Activated CD8-positive, alpha-beta T cell treated with anti-CD3 and anti-CD28 coated beads, Interleukin-2, amount 10 ng/mL, durations not matched to agents 7 days and 5 days (primary cell): Measurements from ENCODE around the gene LRRK2. TPM values are rescaled to one million over a fixed set of nuclear protein-coding genes. Genes with fewer than 3 reads are reported as not detected.

ENCODE experiments used
- ATAC-seq: fragments of 150-1000 bp; cut with Tn5 transposase; one replicate; pipeline ENCODE4 v1.10.0; 2021; ENCODE audit warnings: moderate library complexity
- CTCF ChIA-PET: fragments of 350-600 bp; sonication (Branson Sonifier 250); formaldehyde crosslinking; loops from one replicate; lab custom pipeline; 2021; ENCODE audit warnings: antibody characterized with exemption; lab: Charles Lee
- POLR2A ChIA-PET: fragments of 350-600 bp; sonication (Branson Sonifier 250); formaldehyde crosslinking; loops from one replicate; lab custom pipeline; 2021; ENCODE audit warnings: antibody characterized with exemption; lab: Charles Lee
- DNase-seq: peaks from one replicate; pipeline ENCODE4 v3.0.0-alpha.2; 2020
- H3K27ac Mint-ChIP-seq: one replicate; pipeline ENCODE4 v1.8.0; 2021; ENCODE audit warnings: mild to moderate bottlenecking, mixed read lengths
- H3K27me3 Mint-ChIP-seq: one replicate; pipeline ENCODE4 v1.8.0; 2021; ENCODE audit warnings: low read depth, mixed read lengths
- H3K36me3 Mint-ChIP-seq: one replicate; pipeline ENCODE4 v1.8.0; 2021; ENCODE audit warnings: low read depth, mixed read lengths
- H3K4me1 Mint-ChIP-seq: one replicate; pipeline ENCODE4 v1.8.0; 2021; ENCODE audit warnings: low read depth, mixed read lengths
- H3K4me3 Mint-ChIP-seq: one replicate; pipeline ENCODE4 v1.8.0; 2021; ENCODE audit warnings: mild to moderate bottlenecking, mixed read lengths
- H3K9me3 Mint-ChIP-seq: one replicate; pipeline ENCODE4 v1.8.0; 2022; ENCODE audit warnings: mixed read lengths; ENCODE audit not compliant: insufficient read depth
- total RNA-seq, 2 experiments: library from RNA; stranded (reverse); gene quantifications; one replicate each; pipeline ENCODE4 v1.2.3, GENCODE V29; 2021

LRRK2 gene
- total RNA-seq, 2 experiments from 2014 or later: 0.10 TPM; not detected in 1

- H3K4me1 Mint-ChIP-seq: no peaks in the 10 kb centered on the region
- ATAC-seq (no peak), DNase-seq (no peak)
- H3K27me3 Mint-ChIP-seq: peaks cover 4% of the 10 kb centered on the region
- ChIA-PET CTCF (interaction anchor here (1.2 kb wide), 1 partner anchor 16 kb away, joined by 4 read pairs; no protein-coding TSS in a partner anchor), POLR2A (no interaction called here)
- H3K27ac Mint-ChIP-seq: no peak overlapping the region
- H3K36me3 Mint-ChIP-seq: no peaks in the 10 kb centered on the region
- no peak overlapping the region for H3K4me3 Mint-ChIP-seq
- no peaks in the 10 kb centered on the region for H3K9me3 Mint-ChIP-seq
Observed at GRCh38 chr12:40300490-40300889, 75.7 kb downstream of the LRRK2 start.

- Mint-ChIP-seq H3K27ac (no peak overlapping the region), H3K4me1 (no peaks in the 10 kb centered on the region), H3K9me3 (no peaks in the 10 kb centered on the region), H3K36me3 (no peaks in the 10 kb centered on the region), H3K27me3 (no peaks in the 10 kb centered on the region), H3K4me3 (no peak overlapping the region)
- POLR2A ChIA-PET: no interaction called here
- CTCF ChIA-PET: no interaction called here
- DNase-seq (no peak), ATAC-seq (no peak)
Observed at GRCh38 chr12:40309001-40309400, 84.2 kb downstream of the LRRK2 start.

- no peaks in the 10 kb centered on the region for H3K27me3 Mint-ChIP-seq
- no peak for ATAC-seq
Observed at GRCh38 chr12:40310211-40310610, 85.4 kb downstream of the LRRK2 start.

GRCh38 chr12:40312196-40312595, 87.4 kb downstream of the LRRK2 start:
- Mint-ChIP-seq H3K27me3 (no peaks in the 10 kb centered on the region), H3K27ac (no peak overlapping the region), H3K4me3 (no peak overlapping the region), H3K4me1 (no peaks in the 10 kb centered on the region), H3K9me3 (no peaks in the 10 kb centered on the region), H3K36me3 (no peaks in the 10 kb centered on the region)
- ATAC-seq: no peak
- ChIA-PET CTCF (interaction anchor here (0.9 kb wide), 1 partner anchor 161 kb away, joined by 3 read pairs; no protein-coding TSS in a partner anchor), POLR2A (no interaction called here)
- DNase-seq: no peak

More at GRCh38 chr12:40310211-40310610, 85.4 kb downstream of the LRRK2 start:
- H3K36me3 Mint-ChIP-seq: no peaks in the 10 kb centered on the region
- H3K9me3 Mint-ChIP-seq: no peaks in the 10 kb centered on the region
- ChIA-PET CTCF (no interaction called here), POLR2A (no interaction called here)
- H3K4me3 Mint-ChIP-seq: no peak overlapping the region
- DNase-seq: no peak
- no peaks in the 10 kb centered on the region for H3K4me1 Mint-ChIP-seq
- no peak overlapping the region for H3K27ac Mint-ChIP-seq

GRCh38 chr12:40312982-40313576, 88.3 kb downstream of the LRRK2 start:
- H3K36me3 Mint-ChIP-seq: no peaks in the 10 kb centered on the region
- CTCF ChIA-PET: interaction anchor here (0.7 to 1.5 kb wide), 4 partner anchors 10 to 302 kb away, joined by 3 to 6 read pairs (median 5); partner anchors contain the start of gene LRRK2
- H3K27me3 Mint-ChIP-seq: no peaks in the 10 kb centered on the region
- H3K4me1 Mint-ChIP-seq: no peaks in the 10 kb centered on the region
- H3K4me3 Mint-ChIP-seq: no peak overlapping the region
- no peak overlapping the region for H3K27ac Mint-ChIP-seq
- POLR2A ChIA-PET: no interaction called here
- no peak for ATAC-seq
- DNase-seq: no peak
- no peaks in the 10 kb centered on the region for H3K9me3 Mint-ChIP-seq

- no peak for DNase-seq
- Mint-ChIP-seq H3K36me3 (no peaks in the 10 kb centered on the region), H3K27me3 (no peaks in the 10 kb centered on the region), H3K4me1 (no peaks in the 10 kb centered on the region), H3K4me3 (no peak overlapping the region), H3K27ac (no peak overlapping the region), H3K9me3 (no peaks in the 10 kb centered on the region)
- ChIA-PET CTCF (interaction anchor here (0.6 to 2.0 kb wide), 6 partner anchors 11 to 303 kb away, joined by 3 to 6 read pairs (median 4); partner anchors contain the start of gene LRRK2), POLR2A (no interaction called here)
- ATAC-seq: no peak
Observed at GRCh38 chr12:40313928-40314327, 89.1 kb downstream of the LRRK2 start.

GRCh38 chr12:40314927-40315326, 90.1 kb downstream of the LRRK2 start:
- ChIA-PET POLR2A (no interaction called here), CTCF (interaction anchor here (1.4 to 2.0 kb wide), 3 partner anchors 163 to 304 kb away, joined by 4 to 5 read pairs (median 5); no protein-coding TSS in a partner anchor)
- Mint-ChIP-seq H3K9me3 (no peaks in the 10 kb centered on the region), H3K4me3 (no peak overlapping the region), H3K27me3 (no peaks in the 10 kb centered on the region), H3K27ac (no peak overlapping the region), H3K4me1 (no peaks in the 10 kb centered on the region), H3K36me3 (no peaks in the 10 kb centered on the region)
- ATAC-seq (no peak), DNase-seq (no peak)

GRCh38 chr12:40315375-40315774, 90.6 kb downstream of the LRRK2 start:
- Mint-ChIP-seq H3K36me3 (no peaks in the 10 kb centered on the region), H3K27ac (no peak overlapping the region), H3K4me3 (no peak overlapping the region), H3K4me1 (no peaks in the 10 kb centered on the region), H3K9me3 (no peaks in the 10 kb centered on the region), H3K27me3 (no peaks in the 10 kb centered on the region)
- no peak for ATAC-seq
- POLR2A ChIA-PET: no interaction called here
- CTCF ChIA-PET: interaction anchor here (1.4 to 2.0 kb wide), 3 partner anchors 164 to 304 kb away, joined by 4 to 5 read pairs (median 5); no protein-coding TSS in a partner anchor
- no peak for DNase-seq

GRCh38 chr12:40324261-40324660, 99.5 kb downstream of the LRRK2 start:
- ATAC-seq: no peak
- no peaks in the 10 kb centered on the region for H3K36me3 Mint-ChIP-seq

GRCh38 chr12:40325349-40325960, 100.7 kb downstream of the LRRK2 start:
- no peak overlapping the region for H3K27ac Mint-ChIP-seq
- CTCF ChIA-PET: interaction anchor here (1.3 kb wide), 2 partner anchors 9 to 13 kb away, joined by 3 to 4 read pairs; no protein-coding TSS in a partner anchor
- no peaks in the 10 kb centered on the region for H3K9me3 Mint-ChIP-seq
- no peaks in the 10 kb centered on the region for H3K27me3 Mint-ChIP-seq
- no peaks in the 10 kb centered on the region for H3K4me1 Mint-ChIP-seq
- no peaks in the 10 kb centered on the region for H3K36me3 Mint-ChIP-seq
- DNase-seq: no peak
- no peak overlapping the region for H3K4me3 Mint-ChIP-seq
- no peak for ATAC-seq
- POLR2A ChIA-PET: no interaction called here

More at GRCh38 chr12:40324261-40324660, 99.5 kb downstream of the LRRK2 start:
- ChIA-PET POLR2A (no interaction called here), CTCF (interaction anchor here (1.3 kb wide), 2 partner anchors 10 to 14 kb away, joined by 3 to 4 read pairs; no protein-coding TSS in a partner anchor)
- Mint-ChIP-seq H3K9me3 (no peaks in the 10 kb centered on the region), H3K4me1 (no peaks in the 10 kb centered on the region), H3K4me3 (no peak overlapping the region), H3K27ac (no peak overlapping the region), H3K27me3 (no peaks in the 10 kb centered on the region)
- no peak for DNase-seq

- Mint-ChIP-seq H3K9me3 (no peaks in the 10 kb centered on the region), H3K4me1 (no peaks in the 10 kb centered on the region), H3K36me3 (no peaks in the 10 kb centered on the region), H3K4me3 (no peak overlapping the region), H3K27me3 (no peaks in the 10 kb centered on the region), H3K27ac (no peak overlapping the region)
- ChIA-PET CTCF (no interaction called here), POLR2A (no interaction called here)
- DNase-seq (no peak), ATAC-seq (no peak)
Observed at GRCh38 chr12:40327535-40327934, 102.7 kb downstream of the LRRK2 start.

- ATAC-seq (no peak), DNase-seq (no peak)
- ChIA-PET CTCF (no interaction called here), POLR2A (no interaction called here)
- Mint-ChIP-seq H3K4me1 (no peaks in the 10 kb centered on the region), H3K27me3 (no peaks in the 10 kb centered on the region), H3K36me3 (no peaks in the 10 kb centered on the region), H3K9me3 (no peaks in the 10 kb centered on the region), H3K4me3 (no peak overlapping the region), H3K27ac (no peak overlapping the region)
Observed at GRCh38 chr12:40330180-40330579, 105.4 kb downstream of the LRRK2 start.
